Thymus (tissue), 11 donors: ENCODE measurements around the gene MRC2. TPM values are rescaled to one million over a fixed set of nuclear protein-coding genes. Genes with fewer than 3 reads are reported as not detected.

Experiments
- DNase-seq, 9 donors: peaks; one replicate each; pipeline ENCODE4 v3.0.0-alpha.2; 2013; ENCODE audit warnings: low spot score in 9 of 9, low read depth in 6 of 9, missing footprints in 1 of 9
- H3K27ac ChIP-seq, 2 donors: one replicate each; pipeline ENCODE4 v1.5.1; 2013; ENCODE audit warnings: control low read depth in 1 of 2, low read depth in 1 of 2, low read length in 1 of 2, mild to moderate bottlenecking in 1 of 2, moderate library complexity in 1 of 2
- H3K27me3 ChIP-seq, 2 donors: one replicate each; pipeline ENCODE4 v1.5.1; 2013; ENCODE audit warnings: low read length in 1 of 2; ENCODE audit not compliant: control insufficient read depth in 2 of 2, insufficient read depth in 1 of 2
- H3K36me3 ChIP-seq, 2 donors: one replicate each; pipeline ENCODE4 v1.5.1; 2013; ENCODE audit warnings: low read length in 1 of 2, mild to moderate bottlenecking in 1 of 2, moderate library complexity in 1 of 2; ENCODE audit not compliant: control insufficient read depth in 2 of 2, insufficient read depth in 2 of 2
- H3K4me1 ChIP-seq, 2 donors: one replicate each; pipeline ENCODE4 v1.5.1; 2013; ENCODE audit warnings: low read length in 2 of 2; ENCODE audit not compliant: control insufficient read depth in 2 of 2, insufficient read depth in 2 of 2
- H3K4me3 ChIP-seq, 2 donors: one replicate each; pipeline ENCODE4 v1.5.1; 2013; ENCODE audit warnings: low read length in 2 of 2, control low read depth in 1 of 2, mild to moderate bottlenecking in 1 of 2
- H3K9me3 ChIP-seq, 2 donors: one replicate each; pipeline ENCODE4 v1.5.1; 2013; ENCODE audit warnings: low read length in 1 of 2, mild to moderate bottlenecking in 1 of 2; ENCODE audit not compliant: control insufficient read depth in 2 of 2, insufficient read depth in 1 of 2
- WGBS: extraction: QIAGEN DNeasy Blood & Tissue Kit; methylation state at CpG from one replicate; pipeline ENCODE4 v1.1.7; 2013; 5-methylcytosine and 5-hydroxymethylcytosine counted together
- polyA plus RNA-seq: library from polyadenylated mRNA; stranded (reverse); fragments of 200-250 nt; gene quantifications from one replicate; pipeline ENCODE4 v1.2.3, GENCODE V29; 2013
- total RNA-seq: library from RNA; stranded (reverse); fragments of 120-200 nt; gene quantifications from one replicate; pipeline ENCODE4 v1.2.4, GENCODE V29; 2013
- donor health status: healthy.

MRC2 gene
- total and polyA plus RNA-seq, 2 donors, result 9.0 to 14.5 TPM

- no peaks in the 10 kb centered on the region for H3K36me3 ChIP-seq
- no peak overlapping the region for H3K27ac ChIP-seq
- WGBS, result 93% methylated on average over 16 of the region's 16 CpGs
- no peaks in the 10 kb centered on the region for H3K9me3 ChIP-seq
- H3K27me3 ChIP-seq, result no peaks in the 10 kb centered on the region
- no peak overlapping the region for H3K4me3 ChIP-seq
- no peak for DNase-seq
- no peaks in the 10 kb centered on the region for H3K4me1 ChIP-seq
Observed at GRCh38 chr17:62739645-62740388, 112.3 kb downstream of the MRC2 start.

GRCh38 chr17:62741290-62741689 is 113.8 kb downstream of the MRC2 start:
- no peak for DNase-seq
- Histone ChIP-seq H3K9me3 (no peaks in the 10 kb centered on the region), H3K4me3 (no peak overlapping the region), H3K36me3 (no peaks in the 10 kb centered on the region), H3K27me3 (no peaks in the 10 kb centered on the region), H3K27ac (no peak overlapping the region), H3K4me1 (no peaks in the 10 kb centered on the region)
- 95% methylated on average over 4 of the region's 4 CpGs for WGBS

Other genes starting within 250 kb of the MRC2 start
- not detected for gene EFCAB3, start 247.1 kb upstream of the MRC2 start, total RNA-seq
- gene EFCAB3, start 247.1 kb upstream of the MRC2 start, polyA plus RNA-seq, result not detected
- gene METTL2A, start 203.8 kb upstream of the MRC2 start, total RNA-seq, result 12.3 TPM
- 9.8 TPM for gene METTL2A, start 203.8 kb upstream of the MRC2 start, polyA plus RNA-seq
- 38.5 TPM for gene TLK2, start 148.8 kb upstream of the MRC2 start, total RNA-seq
- gene TLK2, start 148.8 kb upstream of the MRC2 start, polyA plus RNA-seq, result 18.7 TPM
- gene MARCHF10, start 180.6 kb downstream of the MRC2 start, total RNA-seq, result 0.14 TPM
- 1.1 TPM for gene MARCHF10, start 180.6 kb downstream of the MRC2 start, polyA plus RNA-seq